ENCODE measurements around the gene ZBTB7C. TPM values are rescaled to one million over a fixed set of nuclear protein-coding genes. Genes with fewer than 3 reads are reported as not detected.

ZBTB7C gene
- total RNA-seq, 1 experiment from 2014 or later, result 0.33 TPM

DNA sequence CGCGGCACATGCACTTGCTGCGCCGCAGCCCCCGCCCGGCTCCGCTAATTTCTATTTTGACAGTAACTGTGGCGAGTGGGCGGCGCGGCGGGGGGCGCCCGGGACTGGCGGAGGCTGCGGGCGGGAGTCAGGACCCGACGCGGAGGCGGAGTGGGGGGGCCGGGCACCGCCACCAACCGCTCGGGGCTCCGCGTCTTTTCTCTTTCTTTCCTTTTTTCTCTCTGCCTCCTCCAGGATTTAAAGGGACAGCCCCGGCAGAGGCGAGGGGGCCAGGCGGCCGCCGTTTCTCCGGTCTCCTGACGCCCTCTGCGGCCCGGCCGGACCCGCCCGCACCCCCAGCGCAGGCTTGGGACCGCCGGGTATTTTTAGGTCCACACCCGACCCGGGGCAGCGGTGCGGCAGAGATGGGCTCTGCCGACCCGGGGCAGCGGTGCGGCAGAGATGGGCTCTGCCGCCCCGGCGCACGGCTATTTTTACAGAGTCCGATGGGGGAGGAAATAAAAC lies 460 bp upstream of the ZBTB7C start:
- H3K4me2 ChIP-seq (ENCODE audit: insufficient read depth, insufficient read length, low read length), result peak overlapping the region; percentile 63
- H2BK5ac ChIP-seq (ENCODE audit: insufficient read length, low read length), result no peak overlapping the region
- no peak overlapping the region for H4K8ac ChIP-seq (replicated peaks; ENCODE audit: insufficient read length, low read depth, low read length)
- no peak overlapping the region for H2BK12ac ChIP-seq (ENCODE audit: insufficient read length, low read depth, low read length)
- DNase-seq, result peak; percentile 44
- H4K91ac ChIP-seq (ENCODE audit: insufficient read length, low read depth, low read length), result no peak overlapping the region
- H3K4me3 Mint-ChIP-seq, result peak overlapping the region; percentile 64 to 81
- H3K27me3 ChIP-seq (ENCODE audit: insufficient read depth, low read length), result peaks cover 38% of the 10 kb centered on the region
- TF ChIP-seq, protein P1, sequence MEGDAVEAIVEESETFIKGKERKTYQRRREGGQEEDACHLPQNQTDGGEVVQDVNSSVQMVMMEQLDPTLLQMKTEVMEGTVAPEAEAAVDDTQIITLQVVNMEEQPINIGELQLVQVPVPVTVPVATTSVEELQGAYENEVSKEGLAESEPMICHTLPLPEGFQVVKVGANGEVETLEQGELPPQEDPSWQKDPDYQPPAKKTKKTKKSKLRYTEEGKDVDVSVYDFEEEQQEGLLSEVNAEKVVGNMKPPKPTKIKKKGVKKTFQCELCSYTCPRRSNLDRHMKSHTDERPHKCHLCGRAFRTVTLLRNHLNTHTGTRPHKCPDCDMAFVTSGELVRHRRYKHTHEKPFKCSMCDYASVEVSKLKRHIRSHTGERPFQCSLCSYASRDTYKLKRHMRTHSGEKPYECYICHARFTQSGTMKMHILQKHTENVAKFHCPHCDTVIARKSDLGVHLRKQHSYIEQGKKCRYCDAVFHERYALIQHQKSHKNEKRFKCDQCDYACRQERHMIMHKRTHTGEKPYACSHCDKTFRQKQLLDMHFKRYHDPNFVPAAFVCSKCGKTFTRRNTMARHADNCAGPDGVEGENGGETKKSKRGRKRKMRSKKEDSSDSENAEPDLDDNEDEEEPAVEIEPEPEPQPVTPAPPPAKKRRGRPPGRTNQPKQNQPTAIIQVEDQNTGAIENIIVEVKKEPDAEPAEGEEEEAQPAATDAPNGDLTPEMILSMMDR (conservative IDR thresholded peaks at IDR 0.05), result no peak
- H3T11ph ChIP-seq (ENCODE audit: low read length), result no peak overlapping the region
- H3K27ac Mint-ChIP-seq, result no peak overlapping the region
- no peak overlapping the region for H2AFZ ChIP-seq (ENCODE audit: low read length)
- no peak overlapping the region for H4K5ac ChIP-seq (ENCODE audit: insufficient read length, low read depth, low read length)
- H2BK20ac ChIP-seq (ENCODE audit: low read depth, low read length, poor library complexity, severe bottlenecking), result no peak overlapping the region
- no peak overlapping the region for H3K14ac ChIP-seq (ENCODE audit: insufficient read depth, low read length)
- no peak overlapping the region for H3K9ac ChIP-seq (ENCODE audit: extremely low read depth, insufficient read length, low read length)
- peaks cover 77% of the 10 kb centered on the region for H3K27me3 Mint-ChIP-seq (ENCODE audit: low read depth)
- H3K23me2 ChIP-seq (ENCODE audit: insufficient read length, low read depth, low read length, poor library complexity, severe bottlenecking), result peaks cover 16% of the 10 kb centered on the region
- H2BK120ac ChIP-seq (ENCODE audit: low read depth, low read length, poor library complexity, severe bottlenecking), result no peak overlapping the region
- peaks cover 0 to 3% of the 10 kb centered on the region in 2 experiments; a peak in 1 of 5 replicates for H3K9me3 Mint-ChIP-seq
- no peak overlapping the region for H3K23ac ChIP-seq (ENCODE audit: insufficient read length, low read depth, low read length)
- H3K18ac ChIP-seq (ENCODE audit: insufficient read length, low read depth, low read length), result no peak overlapping the region
- no peak overlapping the region for H2BK15ac ChIP-seq (ENCODE audit: low read depth, low read length)
- no peak overlapping the region for H3K56ac ChIP-seq (ENCODE audit: insufficient read length, low read depth, low read length)
- no peak overlapping the region for H2AK5ac ChIP-seq (ENCODE audit: insufficient read length, low read length)
- H3K27ac ChIP-seq (ENCODE audit: insufficient read length, low read depth, low read length), result no peak overlapping the region
- H3K36me3 Mint-ChIP-seq (ENCODE audit: insufficient read depth in 1 of 3, low read depth in 3 of 3), result no peaks in the 10 kb centered on the region; a peak in 1 of 7 replicates
- H3K9me3 ChIP-seq (ENCODE audit: control insufficient read depth, low read depth, low read length), result no peaks in the 10 kb centered on the region
- H3K79me1 ChIP-seq (ENCODE audit: insufficient read depth, low read depth, low read length, poor library complexity, severe bottlenecking), result no peaks in the 10 kb centered on the region
- H3K79me2 ChIP-seq (ENCODE audit: insufficient read depth, low read length), result no peaks in the 10 kb centered on the region
- H3K4me1 ChIP-seq (ENCODE audit: insufficient read depth, low read length), result no peaks in the 10 kb centered on the region
- WGBS (ENCODE audit: extremely low coverage, insufficient read length, low lambda C conversion rate), result no CpG with 5 or more reads among the region's 55 CpGs
- H4K20me1 ChIP-seq (ENCODE audit: control insufficient read depth, insufficient read depth, insufficient read length), result no peaks in the 10 kb centered on the region
- H3K4ac ChIP-seq (ENCODE audit: low read depth, low read length), result no peak overlapping the region
- peaks cover 23 to 34% of the 10 kb centered on the region in 2 experiments for H3K4me1 Mint-ChIP-seq

Measured in H9 (cell line).